NCI-H526 treated with DMSO at 0.1 percent for 48 hours (cell line): ENCODE data around the gene FAF2.
"Not testable (repeated sequence)": the region's sequence is repeated elsewhere in the genome, so short reads cannot be mapped to it uniquely, and the experiment has no call there.

ENCODE experiments used
- DNase-seq: peaks from one replicate; lab custom pipeline; 2025; lab: John Stamatoyannopoulos, UW

Gene FAF2

DNA sequence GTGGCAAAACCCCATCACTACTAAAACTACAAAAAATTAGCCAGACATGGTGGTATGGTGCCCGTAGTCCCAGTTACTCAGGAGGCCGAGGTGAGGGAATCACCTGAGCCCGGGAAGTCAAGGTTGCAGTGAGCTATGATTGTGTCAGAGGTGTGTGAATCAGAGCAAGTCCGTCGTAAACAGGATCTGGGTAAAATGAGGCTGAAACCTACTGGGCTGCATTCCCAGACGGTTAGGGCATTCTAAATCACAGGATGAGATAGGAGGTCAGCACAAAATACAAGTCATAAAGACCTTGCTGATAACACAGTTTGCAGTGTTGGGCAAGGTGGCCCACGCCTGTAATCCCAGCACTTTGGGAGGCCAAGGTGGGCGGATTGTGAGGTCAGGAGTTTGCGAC lies 29.9 kb upstream of the FAF2 start:
- no peak for DNase-seq

DNA sequence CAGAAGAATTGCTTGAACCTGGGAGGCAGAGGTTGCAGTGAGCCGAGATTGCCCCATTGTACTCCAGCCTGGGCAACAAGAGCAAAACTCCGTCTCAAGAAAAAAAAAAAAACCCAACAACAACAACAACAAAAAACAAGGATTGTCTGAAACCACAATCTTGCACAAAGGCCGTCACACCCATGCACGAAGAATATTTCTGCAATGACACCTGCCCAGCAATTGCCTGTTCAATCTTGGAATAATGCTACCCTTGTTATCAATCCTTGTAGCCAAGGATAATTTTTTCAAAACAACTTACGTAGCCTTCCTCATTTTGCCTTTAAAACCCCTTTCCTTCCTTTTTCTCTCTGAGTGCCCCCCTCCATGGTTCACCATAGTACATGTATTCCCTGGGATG lies 28.1 kb upstream of the FAF2 start:
- no peak for DNase-seq

DNA sequence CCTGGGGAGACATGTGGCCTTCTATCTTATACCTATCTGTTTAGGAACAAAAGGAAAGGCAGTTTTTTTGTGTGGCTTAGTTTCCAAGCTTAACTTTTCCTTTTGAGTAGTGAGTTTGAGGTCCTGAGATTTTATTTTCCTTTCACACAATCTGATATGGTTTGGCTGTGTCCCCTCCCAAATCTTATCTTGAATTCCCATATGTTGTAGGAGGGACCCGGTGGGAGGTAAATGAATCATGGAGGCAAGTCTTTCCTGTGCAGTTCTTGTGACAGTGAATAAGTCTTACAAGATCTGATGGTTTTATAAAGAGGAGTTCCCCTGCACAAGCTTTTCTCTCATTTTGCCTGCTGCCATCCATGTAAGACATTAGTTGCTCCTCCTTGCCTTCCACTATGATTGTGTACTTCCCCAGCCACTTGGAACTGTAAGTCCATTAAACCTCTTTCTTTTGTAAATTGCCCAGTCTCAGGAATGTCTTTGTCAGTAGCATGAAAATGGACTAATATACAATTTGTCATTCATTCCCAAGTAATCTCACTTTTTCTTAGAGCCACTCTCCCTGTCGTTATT lies 27.1 kb upstream of the FAF2 start:
- no peak for DNase-seq

DNA sequence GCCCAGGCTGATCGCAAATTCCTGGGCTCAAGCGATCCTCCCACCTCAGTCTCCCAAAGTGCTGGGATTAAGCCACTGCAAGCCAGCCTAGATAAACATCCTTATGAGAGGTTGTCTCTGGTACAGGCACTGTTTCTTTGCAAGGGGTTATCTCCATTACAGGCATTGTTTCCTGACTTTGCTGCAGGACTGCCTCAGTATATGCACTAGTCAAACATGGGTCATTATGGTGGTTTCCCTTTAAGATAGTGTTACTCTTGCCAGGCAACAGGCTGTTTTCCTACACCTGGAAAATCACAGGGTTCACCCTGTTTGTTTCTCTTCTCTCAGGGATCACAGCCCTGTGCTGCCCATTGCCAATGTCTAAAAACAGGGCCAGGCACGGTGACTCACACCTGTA lies 24.0 kb upstream of the FAF2 start:
- DNase-seq, result no peak

DNA sequence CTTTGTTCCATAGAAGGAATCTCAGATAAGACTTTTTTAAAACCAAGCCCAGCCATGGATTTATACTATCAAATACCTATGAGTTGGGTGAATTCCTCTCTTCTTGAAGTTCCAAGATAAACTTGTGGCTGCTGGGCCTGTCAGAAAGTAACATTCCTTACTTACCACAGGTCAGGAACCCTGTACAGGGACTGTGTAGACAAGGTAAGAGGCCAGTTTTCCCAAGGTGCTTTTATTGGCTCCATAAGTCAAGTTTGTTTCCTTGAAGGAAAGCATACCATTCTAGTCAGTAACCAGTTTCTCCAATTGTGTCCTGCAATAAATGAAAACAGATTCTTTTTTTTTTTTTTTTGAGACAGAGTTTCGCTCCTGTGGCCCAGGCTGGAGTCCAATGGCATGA lies 23.0 kb upstream of the FAF2 start:
- no peak for DNase-seq

DNA sequence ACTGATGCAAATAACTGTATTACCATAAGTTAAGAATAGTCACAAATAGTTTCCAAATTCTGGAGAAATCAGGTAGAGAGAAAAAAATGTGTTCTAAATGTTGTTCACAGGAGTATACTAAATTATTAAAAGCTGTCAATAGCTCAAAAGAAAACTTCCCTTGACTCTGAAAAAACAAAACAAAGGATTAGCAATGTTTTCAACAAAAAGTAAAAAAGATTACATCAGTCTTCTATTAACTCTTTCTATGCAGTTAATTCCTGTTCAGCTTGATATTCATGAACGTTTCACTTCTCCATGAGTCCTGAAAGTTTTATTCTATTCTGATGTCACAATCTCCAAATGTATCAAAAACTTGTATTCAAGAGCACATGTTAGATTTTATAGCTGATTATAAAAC lies 22.4 kb upstream of the FAF2 start:
- DNase-seq, result no peak

DNA sequence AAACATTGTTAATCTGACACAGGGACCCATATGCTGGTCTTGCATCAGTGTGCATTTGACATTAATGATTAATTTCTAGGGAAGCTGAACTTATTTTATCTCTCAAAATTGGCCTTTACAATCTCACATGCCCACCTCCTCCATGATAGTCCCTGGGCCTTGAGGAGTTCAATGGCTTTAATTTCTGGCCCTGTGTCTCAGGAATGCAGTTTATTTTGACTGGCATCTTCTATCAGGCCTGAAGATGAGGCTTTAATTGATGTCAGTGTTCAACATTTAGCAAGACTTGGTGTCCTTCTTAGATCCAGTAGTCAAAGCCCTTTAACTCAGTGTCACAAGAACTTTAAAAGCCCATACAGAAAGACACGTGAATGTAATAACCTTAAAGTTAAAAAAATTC lies 21.3 kb upstream of the FAF2 start:
- no peak for DNase-seq

DNA sequence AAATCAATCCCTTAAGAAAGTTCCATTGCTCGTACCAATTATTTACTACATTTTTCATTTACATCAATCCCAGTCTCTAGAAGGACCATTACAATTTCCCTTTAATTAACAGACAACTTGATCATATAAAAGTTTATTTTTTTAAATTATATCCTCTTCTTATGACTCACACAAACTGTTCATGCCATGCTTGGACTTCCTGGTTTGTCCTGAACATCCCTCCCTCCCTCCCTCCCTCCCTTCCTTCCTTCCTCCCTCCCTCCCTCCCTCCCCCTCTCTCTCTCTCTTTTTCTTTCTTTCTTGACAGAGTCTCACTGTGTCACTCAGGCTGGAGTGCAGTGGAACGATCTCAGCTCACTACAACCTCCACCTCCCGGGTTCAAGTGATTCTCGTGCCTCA lies 20.2 kb upstream of the FAF2 start:
- DNase-seq, result no peak

DNA sequence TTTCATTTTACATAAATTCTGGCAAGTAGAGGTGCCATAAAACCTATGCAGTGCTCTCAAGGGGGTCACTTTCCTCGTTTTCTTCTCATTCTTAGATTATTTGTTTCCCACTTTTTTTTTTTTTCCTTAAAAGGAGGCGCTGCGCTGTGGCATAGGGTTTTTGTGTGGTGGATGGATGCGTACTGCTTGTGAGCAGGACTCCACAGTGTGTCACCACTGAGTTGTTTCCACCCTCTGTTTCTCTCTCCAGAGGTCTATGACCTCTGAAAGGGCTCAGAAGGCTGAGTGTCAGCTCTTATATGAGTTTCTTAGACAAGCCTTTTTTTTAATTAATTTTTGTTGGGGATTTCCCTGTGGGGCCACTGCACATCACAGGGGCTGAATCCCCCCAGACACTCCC lies 18.2 kb upstream of the FAF2 start:
- no peak for DNase-seq

DNA sequence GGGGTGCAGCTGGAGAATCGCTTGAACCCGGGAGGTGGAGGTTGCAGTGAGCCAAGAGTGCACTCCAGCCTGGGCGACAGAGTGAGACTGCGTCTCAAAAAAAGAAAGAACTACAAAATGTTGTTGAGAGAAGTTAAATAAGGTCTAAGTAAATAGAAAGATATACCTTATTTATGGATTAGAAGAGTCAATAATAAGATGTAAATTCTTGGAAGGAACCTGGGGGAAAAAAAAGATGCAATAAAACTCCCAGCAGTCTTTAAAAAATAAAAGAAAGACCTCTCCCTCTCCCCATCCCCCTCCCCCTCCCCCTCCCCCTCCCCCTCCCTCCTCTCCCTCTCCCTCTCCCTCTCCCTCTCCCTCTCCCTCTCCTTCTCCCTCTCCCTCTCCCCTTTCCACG lies 15.5 kb upstream of the FAF2 start:
- DNase-seq, result no peak

DNA sequence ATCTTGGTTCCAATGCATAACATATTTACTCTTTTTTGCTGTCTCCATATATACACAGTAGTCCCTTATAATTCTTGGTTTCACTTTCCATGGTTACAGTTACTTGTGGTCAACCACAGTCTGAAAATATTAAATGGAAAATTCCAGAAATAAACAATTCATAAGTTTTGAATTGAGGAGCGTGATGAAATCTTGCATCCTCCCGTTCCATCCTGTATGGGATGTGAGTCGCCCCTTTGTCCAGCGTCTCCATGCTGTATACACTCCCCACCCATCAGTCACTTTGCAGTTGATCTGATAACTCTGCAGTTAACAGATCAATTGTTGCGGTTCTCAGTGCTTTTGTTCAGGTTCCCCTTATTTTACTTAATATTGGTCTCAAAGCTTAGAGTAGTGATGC lies 11.5 kb upstream of the FAF2 start:
- no peak for DNase-seq

DNA sequence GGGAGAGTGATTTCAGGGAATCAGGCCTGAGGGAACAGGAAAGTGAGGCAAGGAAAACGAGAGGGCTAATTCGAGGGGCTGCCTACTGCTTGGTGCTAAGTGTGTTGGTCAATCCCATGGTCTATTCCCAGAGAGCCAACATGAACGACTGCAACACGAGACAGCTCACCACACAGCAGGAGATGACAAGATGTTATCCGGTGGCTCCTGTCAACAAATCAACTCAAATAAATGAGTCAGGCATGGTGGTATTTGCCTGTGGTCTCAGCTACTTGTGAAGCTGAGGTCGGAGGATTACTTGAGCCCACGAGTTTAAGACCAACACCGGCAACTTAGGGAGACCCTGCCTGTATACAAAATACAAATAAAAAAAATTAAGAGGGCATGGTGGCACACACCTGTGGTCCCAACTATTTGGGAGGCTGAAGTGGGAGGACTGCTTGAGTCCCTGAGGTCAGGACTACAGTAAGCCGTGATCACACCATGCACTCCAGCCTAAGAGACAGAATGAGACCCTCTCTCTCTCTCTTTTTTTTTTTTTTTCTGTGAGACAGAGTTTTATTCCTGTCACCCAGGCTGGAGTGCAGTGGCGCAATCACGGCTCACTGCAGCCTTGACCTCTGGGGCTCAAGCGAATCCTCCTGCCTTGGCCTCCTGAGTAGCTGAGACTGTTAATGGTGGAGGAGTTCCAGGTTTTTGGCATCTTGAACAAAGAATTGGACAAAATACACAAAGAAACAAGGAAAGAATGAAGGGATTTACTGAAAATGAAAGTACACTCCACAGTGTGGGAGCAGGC lies 9.0 kb upstream of the FAF2 start:
- no peak for DNase-seq

DNA sequence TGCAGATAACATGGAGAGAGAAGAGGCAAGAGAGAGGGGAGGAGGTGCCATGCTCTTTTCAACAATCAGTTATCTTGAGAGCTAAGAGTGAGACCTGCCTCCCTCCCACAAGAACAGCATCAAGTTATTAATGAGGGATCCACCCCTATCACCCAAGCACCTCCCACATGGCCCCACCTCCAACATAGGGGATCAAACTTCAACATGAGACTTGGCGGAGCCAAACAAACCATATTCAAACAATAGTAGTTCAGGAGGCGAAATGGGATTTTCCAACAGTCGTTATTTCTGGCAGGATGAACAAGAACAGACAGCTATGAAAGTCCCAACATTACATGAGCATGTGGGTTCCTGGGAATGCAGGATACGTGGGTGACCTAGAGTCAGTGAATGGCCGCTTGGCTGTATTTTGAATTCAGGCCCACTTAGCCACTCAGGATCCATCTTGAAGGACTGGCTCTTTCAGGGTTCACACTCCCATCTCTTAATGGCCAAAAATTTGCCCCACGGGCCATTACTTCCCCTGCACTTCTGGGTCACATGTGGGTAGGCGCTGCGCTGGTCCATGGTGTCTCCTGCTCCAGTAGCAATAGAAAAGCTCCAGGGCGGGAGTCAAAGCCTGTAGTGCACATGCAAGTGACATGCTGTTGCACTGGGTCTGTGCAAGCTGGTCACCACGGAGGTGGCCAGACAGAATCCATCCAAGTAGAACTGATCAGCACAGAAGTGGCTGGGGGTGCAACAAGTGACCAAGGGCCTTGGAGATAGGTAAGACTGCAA lies 7.1 kb upstream of the FAF2 start:
- no peak for DNase-seq

DNA sequence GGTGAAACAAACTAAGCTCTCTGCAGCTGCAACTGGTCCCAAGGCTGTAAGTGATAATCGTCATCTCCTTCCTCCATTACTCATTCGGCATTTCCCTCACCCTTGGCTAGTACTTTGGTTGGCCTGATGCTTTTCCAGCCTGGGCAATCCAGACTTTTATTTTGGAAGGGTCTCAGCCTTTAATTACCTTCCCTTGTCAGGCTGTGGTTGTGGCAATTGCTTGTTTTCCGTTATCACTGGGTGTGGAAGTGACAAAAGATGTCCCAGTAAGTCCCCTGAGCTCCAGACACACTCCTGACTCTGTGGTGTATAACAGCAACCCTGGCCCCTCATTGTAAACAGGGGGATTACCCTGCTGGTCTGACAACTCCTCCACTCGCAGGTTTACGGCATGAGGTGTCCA lies 6.3 kb upstream of the FAF2 start:
- DNase-seq, result no peak

DNA sequence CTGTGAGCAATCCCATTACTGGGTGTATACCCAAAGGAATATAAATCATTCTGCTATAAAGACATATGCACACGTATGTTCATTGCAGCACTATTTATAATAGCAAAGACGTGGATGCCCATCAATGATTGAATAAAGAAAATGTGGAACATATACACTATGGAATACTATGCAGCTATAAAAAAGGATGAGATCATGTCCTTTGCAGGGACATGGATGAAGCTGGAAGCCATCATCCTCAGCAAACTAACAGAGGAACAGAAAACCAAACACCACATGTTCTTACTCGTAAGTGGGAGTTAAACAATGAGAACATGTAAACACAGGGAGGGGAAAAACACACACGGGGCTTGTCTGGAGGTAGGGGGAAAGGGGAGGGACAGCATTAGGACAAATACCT lies 5.3 kb upstream of the FAF2 start:
- DNase-seq, result not testable (repeated sequence)

DNA sequence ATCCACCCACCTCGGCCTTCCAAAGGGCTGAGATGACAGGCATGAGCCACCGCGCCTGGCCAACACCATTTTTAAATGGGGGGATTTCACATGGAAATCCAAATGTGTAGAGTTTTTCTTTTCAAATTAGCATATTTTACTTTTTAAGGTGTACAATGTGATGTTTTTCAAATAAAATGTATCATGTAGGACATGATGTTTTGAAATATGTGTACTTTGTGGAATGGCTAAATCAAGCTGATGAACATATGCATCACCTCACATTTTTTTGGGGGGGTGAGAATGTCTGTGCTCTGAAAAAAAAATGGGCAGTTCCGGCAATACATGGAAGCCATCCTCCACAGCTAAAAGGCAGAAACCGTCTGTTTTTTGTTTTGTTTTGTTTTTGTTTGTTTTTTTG lies 3.4 kb upstream of the FAF2 start:
- no peak for DNase-seq

DNA sequence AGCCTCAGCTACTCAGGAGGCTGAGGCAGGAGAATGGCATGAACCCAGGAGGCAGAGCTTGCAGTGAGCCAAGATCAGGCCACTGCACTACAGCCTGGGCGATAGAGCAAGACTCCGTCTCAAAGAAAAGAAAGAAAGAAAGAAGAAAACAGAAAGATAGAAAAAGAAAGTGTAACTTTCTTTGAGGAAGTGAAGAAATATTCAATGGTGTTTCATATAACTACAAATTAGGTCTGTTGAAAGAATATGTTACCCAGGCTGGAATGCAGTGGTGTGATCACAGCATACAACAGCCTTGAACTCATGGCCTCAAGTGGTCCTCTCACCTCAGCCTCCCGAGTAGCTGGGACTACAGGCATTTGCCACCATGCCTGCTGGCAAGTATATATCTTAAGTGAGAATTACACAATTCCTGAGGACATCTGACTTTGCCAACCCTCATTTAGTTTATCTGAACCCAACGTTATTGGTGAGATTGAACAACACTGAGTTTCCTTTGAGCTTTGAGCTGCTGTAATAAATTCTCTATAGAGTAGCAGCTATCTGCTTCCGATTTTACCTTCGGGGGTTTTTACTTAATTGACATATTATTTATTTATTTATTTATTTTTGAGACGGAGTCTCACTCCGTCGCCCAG lies 2.0 kb upstream of the FAF2 start:
- no peak for DNase-seq

DNA sequence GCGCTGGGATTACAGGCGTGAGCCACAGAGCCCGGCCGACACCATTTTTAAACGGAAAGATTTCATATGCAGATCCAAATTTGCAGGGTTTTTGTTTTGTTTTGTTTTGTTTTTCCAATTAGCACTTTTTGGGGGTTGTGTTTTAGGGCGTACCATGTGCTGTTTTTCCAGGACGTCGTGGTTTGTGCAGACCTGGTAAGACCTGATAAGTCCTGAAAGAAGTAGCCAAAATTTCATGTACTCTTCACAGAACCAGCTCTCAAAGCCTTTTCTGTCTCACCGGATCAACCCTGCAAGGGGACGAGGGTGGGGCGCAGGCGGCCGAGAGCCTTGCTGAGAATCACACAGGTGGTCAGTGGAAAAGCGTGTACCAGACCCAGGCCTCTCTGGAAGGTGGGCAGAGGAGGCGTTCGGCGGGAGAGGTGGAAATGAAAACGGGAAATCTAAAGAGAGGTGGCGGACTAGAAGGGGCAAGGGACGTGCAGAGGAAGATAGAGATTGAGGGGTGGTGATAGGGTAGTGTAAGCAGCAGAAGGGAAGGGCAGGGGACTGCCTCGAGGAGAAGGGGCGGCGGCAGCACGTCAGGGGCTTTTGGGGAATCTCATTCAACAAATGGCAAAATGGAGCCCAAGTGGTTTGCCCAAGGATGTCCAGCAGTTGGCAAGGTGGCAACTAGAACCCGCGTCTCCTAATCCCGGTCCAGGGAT lies 1.1 kb upstream of the FAF2 start:
- no peak for DNase-seq

DNA sequence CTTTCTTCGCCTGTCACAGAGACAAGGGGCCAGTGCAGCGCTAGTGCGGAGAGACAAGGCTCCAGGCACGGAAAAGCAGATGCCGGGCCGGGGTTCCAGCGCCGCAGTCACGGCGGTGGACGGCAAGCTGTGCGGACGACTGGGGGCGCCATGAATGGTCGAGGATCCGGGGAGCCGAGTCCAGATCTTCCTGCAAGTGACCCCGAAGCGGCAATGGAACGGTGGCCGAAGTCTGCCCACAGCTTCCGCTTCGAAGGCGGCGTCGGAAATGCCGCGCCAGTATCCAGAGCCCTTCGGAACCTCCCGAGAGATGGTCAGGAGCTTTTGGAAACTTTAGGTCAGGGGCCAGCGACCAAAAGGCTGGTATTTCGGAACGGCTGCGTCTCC lies 601 bp upstream of the FAF2 start:
- DNase-seq, result no peak

DNA sequence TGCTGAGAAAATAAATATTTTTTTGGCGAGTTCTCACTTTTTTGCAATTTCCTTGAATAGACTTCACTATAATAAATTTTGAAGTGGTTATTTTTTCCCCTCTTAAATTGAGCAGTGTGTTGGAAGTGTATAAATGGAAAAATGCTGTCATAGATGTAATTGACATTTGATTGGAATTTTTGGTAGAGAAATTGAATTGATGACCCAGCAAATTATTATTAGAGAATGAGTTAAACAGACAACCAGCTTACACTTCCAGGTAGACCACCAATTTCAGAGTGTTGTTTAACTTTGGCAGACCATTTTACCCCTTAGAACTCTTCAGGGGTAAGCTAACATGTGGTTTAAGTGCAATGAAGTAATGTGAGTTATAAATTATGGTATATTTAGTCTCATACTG lies 1.9 kb downstream of the FAF2 start:
- DNase-seq, result no peak

DNA sequence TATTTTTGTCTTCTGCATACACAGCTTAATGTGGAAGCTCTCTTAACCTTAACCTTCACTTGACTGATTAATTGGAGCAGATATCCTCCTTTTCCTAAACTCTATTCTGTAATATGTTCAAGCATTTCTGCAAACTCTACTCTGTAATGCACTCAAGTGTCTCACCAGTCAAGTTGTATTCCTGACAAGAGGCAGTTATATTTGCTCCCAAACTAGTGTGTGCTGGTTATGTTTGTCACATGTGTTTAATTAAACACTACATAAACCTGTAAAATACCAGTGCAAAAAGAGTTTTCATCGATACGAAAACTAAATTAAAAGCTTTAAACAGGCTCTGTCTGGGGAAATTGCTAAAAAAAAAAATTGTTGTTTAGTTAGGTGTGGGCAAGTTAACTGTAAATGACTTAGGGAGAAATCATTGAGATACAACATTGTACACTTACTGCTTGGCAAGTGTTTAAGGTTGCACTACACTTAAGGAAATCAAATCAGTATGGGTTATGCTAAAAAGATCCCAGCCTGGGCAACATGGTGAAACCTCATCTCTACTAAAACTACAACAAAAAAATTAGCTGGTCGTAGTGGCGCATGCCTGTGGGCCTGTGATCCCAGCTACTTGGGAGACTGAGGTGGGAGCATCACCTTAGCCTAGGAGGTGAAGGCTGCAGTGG lies 6.7 kb downstream of the FAF2 start:
- no peak for DNase-seq
